Measurements from ENCODE around the gene RAB10. TPM values are rescaled to one million over a fixed set of nuclear protein-coding genes. Genes with fewer than 3 reads are reported as not detected.

RAB10 gene
- total and polyA plus RNA-seq, 4 donors: 26.6 to 52.2 (median 41.6) TPM

GRCh38 chr2:26122630-26123029 is 88.7 kb downstream of the RAB10 start:
- no peak overlapping the region for H3K9ac ChIP-seq (ENCODE audit: low read depth in 1 of 2, low read length in 2 of 2)
- no peak for DNase-seq (ENCODE audit: low spot score)
- no peaks in the 10 kb centered on the region for H3K4me1 ChIP-seq (ENCODE audit: control insufficient read depth in 4 of 4, insufficient read depth in 4 of 4, low read length in 3 of 4)
- no peak overlapping the region for H3K4me3 ChIP-seq (ENCODE audit: low read depth in 1 of 3, low read length in 3 of 3)
- WGBS: 83% methylated on average over 3 of the region's 3 CpGs
- H3K27me3 ChIP-seq (ENCODE audit: control insufficient read depth in 4 of 4, insufficient read depth in 4 of 4, low read length in 3 of 4): no peaks in the 10 kb centered on the region
- no peak overlapping the region for H3K27ac ChIP-seq (ENCODE audit: low read depth in 1 of 2, low read length in 2 of 2)
- peaks cover 0 to under 1% (median 0%) of the 10 kb centered on the region in 4 donors for H3K36me3 ChIP-seq (ENCODE audit: control insufficient read depth in 4 of 4, insufficient read depth in 3 of 4, low read depth in 1 of 4, low read length in 3 of 4)
- no peaks in the 10 kb centered on the region for H3K9me3 ChIP-seq (ENCODE audit: control insufficient read depth in 4 of 4, low read length in 3 of 4)
- no peak for TF ChIP-seq FOXA2 (IDR thresholded peaks at IDR 0.05)
- no peak for TF ChIP-seq EGR1 (IDR thresholded peaks at IDR 0.05; ENCODE audit: low read depth in 2 of 2)
- TF ChIP-seq, protein P1, sequence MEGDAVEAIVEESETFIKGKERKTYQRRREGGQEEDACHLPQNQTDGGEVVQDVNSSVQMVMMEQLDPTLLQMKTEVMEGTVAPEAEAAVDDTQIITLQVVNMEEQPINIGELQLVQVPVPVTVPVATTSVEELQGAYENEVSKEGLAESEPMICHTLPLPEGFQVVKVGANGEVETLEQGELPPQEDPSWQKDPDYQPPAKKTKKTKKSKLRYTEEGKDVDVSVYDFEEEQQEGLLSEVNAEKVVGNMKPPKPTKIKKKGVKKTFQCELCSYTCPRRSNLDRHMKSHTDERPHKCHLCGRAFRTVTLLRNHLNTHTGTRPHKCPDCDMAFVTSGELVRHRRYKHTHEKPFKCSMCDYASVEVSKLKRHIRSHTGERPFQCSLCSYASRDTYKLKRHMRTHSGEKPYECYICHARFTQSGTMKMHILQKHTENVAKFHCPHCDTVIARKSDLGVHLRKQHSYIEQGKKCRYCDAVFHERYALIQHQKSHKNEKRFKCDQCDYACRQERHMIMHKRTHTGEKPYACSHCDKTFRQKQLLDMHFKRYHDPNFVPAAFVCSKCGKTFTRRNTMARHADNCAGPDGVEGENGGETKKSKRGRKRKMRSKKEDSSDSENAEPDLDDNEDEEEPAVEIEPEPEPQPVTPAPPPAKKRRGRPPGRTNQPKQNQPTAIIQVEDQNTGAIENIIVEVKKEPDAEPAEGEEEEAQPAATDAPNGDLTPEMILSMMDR (IDR thresholded peaks at IDR 0.05; ENCODE audit: low read depth, low read length, missing input control): no peak
- TF ChIP-seq, protein P2, sequence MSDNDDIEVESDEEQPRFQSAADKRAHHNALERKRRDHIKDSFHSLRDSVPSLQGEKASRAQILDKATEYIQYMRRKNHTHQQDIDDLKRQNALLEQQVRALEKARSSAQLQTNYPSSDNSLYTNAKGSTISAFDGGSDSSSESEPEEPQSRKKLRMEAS (IDR thresholded peaks at IDR 0.05): no peak
- TF ChIP-seq HNF4A (conservative IDR thresholded peaks at IDR 0.05): no peak

DNA sequence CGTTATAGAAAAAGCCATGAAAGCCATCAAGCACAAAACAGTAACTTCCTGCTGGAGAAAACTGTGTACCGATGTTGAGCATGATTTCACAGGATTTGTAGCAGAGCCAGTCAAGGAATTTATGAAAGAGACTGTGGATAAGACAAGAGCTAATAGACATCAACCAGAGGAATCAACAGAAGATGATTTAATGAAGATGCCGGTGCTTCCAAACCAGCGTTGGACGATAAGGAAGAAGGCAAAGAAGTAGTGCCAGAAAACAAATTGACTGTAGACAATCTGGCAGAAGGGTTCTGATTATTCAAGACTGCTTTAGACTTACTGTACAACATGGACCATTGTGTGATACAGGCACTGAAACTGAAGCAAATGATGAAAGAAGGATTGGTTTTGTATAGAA is 89.5 kb downstream of the RAB10 start:
- 85% methylated on average over 5 of the region's 5 CpGs for WGBS
- Histone ChIP-seq H3K4me1 (ENCODE audit: control insufficient read depth in 4 of 4, insufficient read depth in 4 of 4, low read length in 3 of 4) (no peaks in the 10 kb centered on the region), H3K9ac (ENCODE audit: low read depth in 1 of 2, low read length in 2 of 2) (no peak overlapping the region), H3K36me3 (ENCODE audit: control insufficient read depth in 4 of 4, insufficient read depth in 3 of 4, low read depth in 1 of 4, low read length in 3 of 4) (peaks cover 0 to 6% (median 4%) of the 10 kb centered on the region in 4 donors), H3K9me3 (ENCODE audit: control insufficient read depth in 4 of 4, low read length in 3 of 4) (no peaks in the 10 kb centered on the region), H3K27me3 (ENCODE audit: control insufficient read depth in 4 of 4, insufficient read depth in 4 of 4, low read length in 3 of 4) (no peaks in the 10 kb centered on the region), H3K27ac (ENCODE audit: low read depth in 1 of 2, low read length in 2 of 2) (no peak overlapping the region), H3K4me3 (ENCODE audit: low read depth in 1 of 3, low read length in 3 of 3) (no peak overlapping the region)
- TF ChIP-seq, protein P3, sequence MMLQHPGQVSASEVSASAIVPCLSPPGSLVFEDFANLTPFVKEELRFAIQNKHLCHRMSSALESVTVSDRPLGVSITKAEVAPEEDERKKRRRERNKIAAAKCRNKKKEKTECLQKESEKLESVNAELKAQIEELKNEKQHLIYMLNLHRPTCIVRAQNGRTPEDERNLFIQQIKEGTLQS (IDR thresholded peaks at IDR 0.05): no peak
- TF ChIP-seq YY1 (IDR thresholded peaks at IDR 0.05) (no peak), TAF1 (conservative IDR thresholded peaks at IDR 0.05) (no peak), HNF4G (IDR thresholded peaks at IDR 0.05) (no peak), EGR1 (IDR thresholded peaks at IDR 0.05; ENCODE audit: low read depth in 2 of 2) (no peak), FOXA1 (IDR thresholded peaks at IDR 0.05) (no peak), ZBTB33 (IDR thresholded peaks at IDR 0.05) (no peak)
- TF ChIP-seq, protein P4, sequence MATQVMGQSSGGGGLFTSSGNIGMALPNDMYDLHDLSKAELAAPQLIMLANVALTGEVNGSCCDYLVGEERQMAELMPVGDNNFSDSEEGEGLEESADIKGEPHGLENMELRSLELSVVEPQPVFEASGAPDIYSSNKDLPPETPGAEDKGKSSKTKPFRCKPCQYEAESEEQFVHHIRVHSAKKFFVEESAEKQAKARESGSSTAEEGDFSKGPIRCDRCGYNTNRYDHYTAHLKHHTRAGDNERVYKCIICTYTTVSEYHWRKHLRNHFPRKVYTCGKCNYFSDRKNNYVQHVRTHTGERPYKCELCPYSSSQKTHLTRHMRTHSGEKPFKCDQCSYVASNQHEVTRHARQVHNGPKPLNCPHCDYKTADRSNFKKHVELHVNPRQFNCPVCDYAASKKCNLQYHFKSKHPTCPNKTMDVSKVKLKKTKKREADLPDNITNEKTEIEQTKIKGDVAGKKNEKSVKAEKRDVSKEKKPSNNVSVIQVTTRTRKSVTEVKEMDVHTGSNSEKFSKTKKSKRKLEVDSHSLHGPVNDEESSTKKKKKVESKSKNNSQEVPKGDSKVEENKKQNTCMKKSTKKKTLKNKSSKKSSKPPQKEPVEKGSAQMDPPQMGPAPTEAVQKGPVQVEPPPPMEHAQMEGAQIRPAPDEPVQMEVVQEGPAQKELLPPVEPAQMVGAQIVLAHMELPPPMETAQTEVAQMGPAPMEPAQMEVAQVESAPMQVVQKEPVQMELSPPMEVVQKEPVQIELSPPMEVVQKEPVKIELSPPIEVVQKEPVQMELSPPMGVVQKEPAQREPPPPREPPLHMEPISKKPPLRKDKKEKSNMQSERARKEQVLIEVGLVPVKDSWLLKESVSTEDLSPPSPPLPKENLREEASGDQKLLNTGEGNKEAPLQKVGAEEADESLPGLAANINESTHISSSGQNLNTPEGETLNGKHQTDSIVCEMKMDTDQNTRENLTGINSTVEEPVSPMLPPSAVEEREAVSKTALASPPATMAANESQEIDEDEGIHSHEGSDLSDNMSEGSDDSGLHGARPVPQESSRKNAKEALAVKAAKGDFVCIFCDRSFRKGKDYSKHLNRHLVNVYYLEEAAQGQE (IDR thresholded peaks at IDR 0.05): no peak
- TF ChIP-seq, protein P2 (IDR thresholded peaks at IDR 0.05): no peak
- no peak for DNase-seq (ENCODE audit: low spot score)

All from liver (tissue), 9 donors.